Endothelial cell of umbilical vein (primary cell): ENCODE measurements around the gene IFT57. TPM values are rescaled to one million over a fixed set of nuclear protein-coding genes. Genes with fewer than 3 reads are reported as not detected.

Experiments used
- BruUV-seq: library from RNA; stranded (reverse); fragments of 400-500 nt; replicated peaks from 2 replicates; lab custom pipeline; 2021; lab: Mats Ljungman, UMichigan
- CTCF ChIA-PET: fragments of 300-600, 350-600 bp; sonication (Branson Sonifier 250); formaldehyde crosslinking; loops from one replicate; lab custom pipeline; 2021; ENCODE audit warnings: antibody characterized with exemption, inconsistent platforms; lab: Charles Lee
- POLR2A ChIA-PET: fragments of 300-600, 350-600 bp; sonication (Branson Sonifier 250); formaldehyde crosslinking; loops from one replicate; lab custom pipeline; 2021; ENCODE audit warnings: antibody characterized with exemption, inconsistent platforms; lab: Charles Lee
- DNase-seq: peaks from one replicate; pipeline ENCODE4 v3.0.0-alpha.2; 2011; ENCODE audit warnings: low read depth, low spot score
- FAIRE-seq: peaks from 2 replicates; lab custom pipeline; 2011; peaks lifted over from hg19 to GRCh38; lab: Jason Lieb, UNC
- H2AFZ ChIP-seq: 2 replicates; pipeline ENCODE4 v1.6.0; 2012; ENCODE audit warnings: low read depth, low read length, control low read depth, inconsistent platforms
- H3K27ac ChIP-seq: 2 replicates; pipeline ENCODE4 v1.5.1; 2011; ENCODE audit warnings: low read depth, mild to moderate bottlenecking, control low read depth, low read length, moderate library complexity; ENCODE audit not compliant: insufficient read depth
- H3K27me3 ChIP-seq, 2 experiments: 2 replicates each; pipeline versions ENCODE4 v1.6.0 to v1.6.1; 2011; ENCODE audit warnings: low read length in 2 of 2, mixed read lengths in 1 of 2; ENCODE audit not compliant: control insufficient read depth in 2 of 2, insufficient read depth in 2 of 2
- H3K36me3 ChIP-seq, 2 experiments: 2 replicates in 1 of 2; 3 replicates in 1 of 2; pipeline ENCODE4 v1.5.1; 2011; ENCODE audit warnings: low read length in 2 of 2, mild to moderate bottlenecking in 1 of 2, moderate library complexity in 1 of 2; ENCODE audit not compliant: control insufficient read depth in 2 of 2, insufficient read depth in 2 of 2; ENCODE audit errors: extremely low read depth in 1 of 2
- H3K4me1 ChIP-seq: 3 replicates; pipeline ENCODE4 v1.5.1; 2011; ENCODE audit warnings: mild to moderate bottlenecking, low read length; ENCODE audit not compliant: control insufficient read depth, insufficient read depth; ENCODE audit errors: extremely low read depth
- H3K4me2 ChIP-seq: 2 replicates; pipeline ENCODE4 v1.6.1; 2011; ENCODE audit warnings: low read length, control low read depth, mixed read lengths; ENCODE audit not compliant: insufficient read depth
- H3K4me3 ChIP-seq, 3 experiments: fragments of 200-600 bp in 1 of 3; sonication (generic), shearing (Covaris generic) in 1 of 3; replicated peaks in 1 of 3; 2 replicates each; pipeline ENCODE4 v1.5.1; 2011 to 2016; ENCODE audit warnings: control low read depth in 3 of 3, low read length in 3 of 3, mild to moderate bottlenecking in 2 of 3, inconsistent platforms in 1 of 3, low read depth in 1 of 3, moderate library complexity in 1 of 3; ENCODE audit not compliant: insufficient read depth in 1 of 3
- H3K79me2 ChIP-seq: 2 replicates; pipeline ENCODE4 v1.6.0; 2012; ENCODE audit warnings: low read length, inconsistent platforms; ENCODE audit not compliant: control insufficient read depth, insufficient read depth
- H3K9ac ChIP-seq: replicated peaks from 2 replicates; pipeline ENCODE3; 2011; ENCODE audit warnings: low read length, control low read depth; ENCODE audit not compliant: insufficient read depth; ENCODE audit errors: extremely low read depth
- H3K9me1 ChIP-seq: replicated peaks from 3 replicates; pipeline ENCODE4 v1.6.0; 2011; ENCODE audit warnings: mild to moderate bottlenecking, low read length; ENCODE audit not compliant: control insufficient read depth, insufficient read depth; ENCODE audit errors: extremely low read depth
- H3K9me3 ChIP-seq: replicated peaks from 2 replicates; pipeline ENCODE4 v1.5.1; 2012; ENCODE audit warnings: low read length, inconsistent platforms; ENCODE audit not compliant: control insufficient read depth, insufficient read depth
- H4K20me1 ChIP-seq: replicated peaks from 2 replicates; pipeline ENCODE3; 2011; ENCODE audit warnings: mild to moderate bottlenecking, low read length; ENCODE audit not compliant: control insufficient read depth, insufficient read depth; ENCODE audit errors: extremely low read depth
- EZH2 ChIP-seq: IDR thresholded peaks from 2 replicates; pipeline ENCODE4 v1.6.1; 2012; ENCODE audit warnings: borderline replicate concordance, low read depth, mild to moderate bottlenecking, moderate library complexity, low read length, inconsistent platforms; ENCODE audit not compliant: severe bottlenecking
- FOS ChIP-seq: IDR thresholded peaks from 2 replicates; pipeline ENCODE4 v1.6.1; 2011; ENCODE audit warnings: mild to moderate bottlenecking, low read length, moderate library complexity, borderline replicate concordance; ENCODE audit not compliant: insufficient read depth
- GATA2 ChIP-seq: IDR thresholded peaks from 2 replicates; pipeline ENCODE4 v1.7.0; 2011; ENCODE audit warnings: low read depth, mild to moderate bottlenecking, moderate library complexity, mixed read lengths, low read length; ENCODE audit not compliant: insufficient read length, insufficient read depth
- JUN ChIP-seq: IDR thresholded peaks from 2 replicates; pipeline ENCODE4 v1.6.1; 2011; ENCODE audit warnings: borderline replicate concordance, low read depth; ENCODE audit not compliant: insufficient read length, insufficient read depth
- MYC ChIP-seq: IDR thresholded peaks from one replicate; pipeline ENCODE4 v1.6.1; 2011; ENCODE audit warnings: mild to moderate bottlenecking, low read depth, low read length
- POLR2A ChIP-seq: IDR thresholded peaks from 2 replicates; pipeline ENCODE4 v1.6.1; 2012; ENCODE audit warnings: low read depth, mild to moderate bottlenecking, control low read depth, low read length
- POLR2AphosphoS5 ChIP-seq: IDR thresholded peaks from 2 replicates; pipeline ENCODE4 v1.6.1; 2012; ENCODE audit warnings: low read depth, mild to moderate bottlenecking, control low read depth, low read length, moderate library complexity; ENCODE audit not compliant: insufficient read depth
- dilution Hi-C: fragments of 300-500 bp; cut with MboI; formaldehyde crosslinking; loops from one replicate; pipeline ENCODE4 v1.15.0; 2019; ENCODE audit warnings: low sequenced_read_pairs; ENCODE audit not compliant: extremely low pct_ligation_motif_present
- intact Hi-C: fragments of 100-400 bp; cut with micrococcal nuclease; formaldehyde crosslinking; loops from one replicate; pipeline ENCODE4 v1.10.0; 2022
- polyA plus RNA-seq, 4 experiments: library from polyadenylated mRNA; depleted of rRNA in 3 of 4; stranded (reverse) in 3 of 4; unstranded in 1 of 4; fragments of >200 nt; gene quantifications; 2 replicates each; pipeline versions ENCODE4 v1.2.1 to v1.2.3, GENCODE V29; 2011 to 2012; ENCODE audit warnings: missing spikeins in 1 of 4
- total RNA-seq: library from RNA; stranded (reverse); gene quantifications from 2 replicates; pipeline ENCODE4 v1.2.3, GENCODE V29; 2021
- TF ChIP-seq, protein P1 (sequence below): IDR thresholded peaks from 2 replicates; pipeline ENCODE4 v1.6.1; 2011; ENCODE audit not compliant: insufficient read depth, insufficient read length
- TF ChIP-seq, protein P2 (sequence below), 2 donors: IDR thresholded peaks; 1 replicate in 1 of 2; 2 replicates in 1 of 2; pipeline ENCODE4 v1.5.1; 2011; ENCODE audit warnings: low read length in 2 of 2, mild to moderate bottlenecking in 2 of 2, moderate library complexity in 2 of 2, control low read depth in 1 of 2, inconsistent platforms in 1 of 2, low read depth in 1 of 2; ENCODE audit not compliant: insufficient read depth in 1 of 2; ENCODE audit errors: extremely low read depth in 1 of 2

Gene IFT57
- total and polyA plus RNA-seq, 2 donors (not counting 3 experiments of a cell fraction or from before 2014, with no cell fraction given): 15.2 to 25.1 TPM

- BruUV-seq: no TSS peak
- Histone ChIP-seq H3K4me3 (no peak overlapping the region), H3K4me2 (no peak overlapping the region), H3K27ac (no peak overlapping the region), H3K9me3 (no peaks in the 10 kb centered on the region), H3K36me3 (peaks cover 0 to 2% of the 10 kb centered on the region in 2 experiments), H2AFZ (no peak overlapping the region), H3K9ac (no peak overlapping the region), H4K20me1 (no peaks in the 10 kb centered on the region), H3K4me1 (no peaks in the 10 kb centered on the region), H3K9me1 (no peaks in the 10 kb centered on the region), H3K79me2 (no peaks in the 10 kb centered on the region), H3K27me3 (no peaks in the 10 kb centered on the region)
- DNase-seq (no peak), FAIRE-seq (no peak)
- dilution Hi-C loops (no loop called here), intact Hi-C loops (no loop called here)
- POLR2A ChIA-PET: no interaction called here
- TF ChIP-seq JUN (no peak), GATA2 (no peak), EZH2 (no peak), POLR2A (no peak), FOS (no peak), MYC (no peak), POLR2AphosphoS5 (no peak)
- TF ChIP-seq, protein P1, sequence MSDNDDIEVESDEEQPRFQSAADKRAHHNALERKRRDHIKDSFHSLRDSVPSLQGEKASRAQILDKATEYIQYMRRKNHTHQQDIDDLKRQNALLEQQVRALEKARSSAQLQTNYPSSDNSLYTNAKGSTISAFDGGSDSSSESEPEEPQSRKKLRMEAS: no peak
- TF ChIP-seq, protein P2, sequence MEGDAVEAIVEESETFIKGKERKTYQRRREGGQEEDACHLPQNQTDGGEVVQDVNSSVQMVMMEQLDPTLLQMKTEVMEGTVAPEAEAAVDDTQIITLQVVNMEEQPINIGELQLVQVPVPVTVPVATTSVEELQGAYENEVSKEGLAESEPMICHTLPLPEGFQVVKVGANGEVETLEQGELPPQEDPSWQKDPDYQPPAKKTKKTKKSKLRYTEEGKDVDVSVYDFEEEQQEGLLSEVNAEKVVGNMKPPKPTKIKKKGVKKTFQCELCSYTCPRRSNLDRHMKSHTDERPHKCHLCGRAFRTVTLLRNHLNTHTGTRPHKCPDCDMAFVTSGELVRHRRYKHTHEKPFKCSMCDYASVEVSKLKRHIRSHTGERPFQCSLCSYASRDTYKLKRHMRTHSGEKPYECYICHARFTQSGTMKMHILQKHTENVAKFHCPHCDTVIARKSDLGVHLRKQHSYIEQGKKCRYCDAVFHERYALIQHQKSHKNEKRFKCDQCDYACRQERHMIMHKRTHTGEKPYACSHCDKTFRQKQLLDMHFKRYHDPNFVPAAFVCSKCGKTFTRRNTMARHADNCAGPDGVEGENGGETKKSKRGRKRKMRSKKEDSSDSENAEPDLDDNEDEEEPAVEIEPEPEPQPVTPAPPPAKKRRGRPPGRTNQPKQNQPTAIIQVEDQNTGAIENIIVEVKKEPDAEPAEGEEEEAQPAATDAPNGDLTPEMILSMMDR (IDR thresholded peaks at IDR 0.05; ENCODE audit: extremely low read depth in 1 of 2, insufficient read depth in 1 of 2, low read depth in 1 of 2, low read length in 2 of 2): no peak
- CTCF ChIA-PET: interaction anchor here (1.1 kb wide), 1 partner anchor 12 kb away, joined by 3 read pairs; no protein-coding TSS in a partner anchor
These were observed 36.7 kb downstream of the IFT57 start for GRCh38 chr3:108185536-108185935.
